K562 treated with DMSO at 1 percent for 24 hours (cell line): ENCODE results near the gene FCF1. TPM values are rescaled to one million over a fixed set of nuclear protein-coding genes. Genes with fewer than 3 reads are reported as not detected.

Experiments
- total RNA-seq: library from RNA; unstranded; fragments of 300-600 nt; gene quantifications from 2 replicates; pipeline ENCODE4 v1.2.3, GENCODE V29; 2022; ENCODE audit warnings: low read depth; ENCODE audit not compliant: insufficient read depth

Gene FCF1
- total RNA-seq, result 23.3 and 23.9 TPM in 2 replicates

GRCh38 chr14:74712499-74713394, at the start of gene FCF1, which contains the start of gene AREL1:
TSS of gene FCF1 (plus strand) at chr14:74713144. CDS start at chr14:74713198, 54 bp downstream.
TSS of gene AREL1 (minus strand) at chr14:74713080. CDS start at chr14:74685615, 27,465 bp downstream.

DNA sequence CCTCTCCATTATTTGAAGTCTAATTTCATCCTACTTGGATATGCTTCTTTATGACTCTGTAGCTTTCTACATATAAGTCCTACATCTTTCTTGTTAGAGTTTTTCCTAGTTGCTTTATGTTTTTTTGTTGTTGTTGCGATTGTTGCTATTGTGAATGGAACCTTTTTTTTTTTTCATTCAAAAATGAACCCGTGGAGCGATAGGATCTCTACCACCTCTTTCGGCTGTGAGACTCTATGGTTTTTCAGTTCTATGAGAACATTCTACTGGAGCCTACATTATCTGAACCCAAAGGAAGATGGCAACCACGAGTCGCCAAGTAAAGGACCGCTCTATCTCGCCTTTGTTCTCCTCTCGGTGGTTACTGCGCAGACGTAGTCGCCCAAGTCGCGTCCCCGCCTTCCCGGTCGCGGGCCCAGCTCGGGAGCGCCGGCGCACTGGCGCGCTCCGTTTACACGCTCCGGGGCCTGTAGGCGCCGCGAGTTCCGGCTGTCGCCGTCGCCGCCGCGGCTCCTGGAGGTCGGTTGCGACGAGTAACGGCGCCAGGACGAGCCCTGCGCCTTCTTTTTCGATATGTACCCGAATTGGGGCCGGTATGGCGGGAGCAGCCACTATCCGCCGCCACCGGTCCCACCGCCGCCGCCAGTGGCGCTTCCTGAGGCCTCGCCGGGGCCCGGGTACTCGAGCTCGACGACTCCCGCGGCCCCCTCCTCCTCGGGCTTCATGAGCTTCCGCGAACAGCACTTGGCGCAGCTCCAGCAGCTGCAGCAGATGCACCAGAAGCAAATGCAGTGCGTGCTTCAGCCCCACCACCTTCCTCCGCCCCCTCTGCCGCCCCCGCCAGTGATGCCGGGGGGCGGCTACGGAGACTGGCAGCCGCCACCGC, 50.2 kb downstream of the FCF1 start, which contains the start of gene YLPM1:
Gene YLPM1 (plus strand): TSS at position 400 of the 886 bp plus-strand sequence. CDS start 174 bp downstream, at position 574.

Other genes starting within 250 kb of the FCF1 start
- 192 and 220 TPM in 2 replicates for gene NPC2, start 219.8 kb upstream of the FCF1 start, total RNA-seq
- 12.4 and 14.8 TPM in 2 replicates for gene ISCA2, start 219.4 kb upstream of the FCF1 start, total RNA-seq
- 0.91 and 1.1 TPM in 2 replicates for gene LTBP2, start 100.9 kb upstream of the FCF1 start, total RNA-seq
- 11.5 and 12.6 TPM in 2 replicates for gene AREL1, start 64 bp upstream of the FCF1 start, total RNA-seq
- gene YLPM1, start 50.2 kb downstream of the FCF1 start, total RNA-seq, result 19.0 and 21.4 TPM in 2 replicates
- gene PROX2, start 163.0 kb downstream of the FCF1 start, total RNA-seq, result 0.08 TPM in 1 of 2 replicates, not detected in the other
- gene DLST, start 168.8 kb downstream of the FCF1 start, total RNA-seq, result 40.8 and 43.9 TPM in 2 replicates
- 2.7 and 4.0 TPM in 2 replicates for gene RPS6KL1, start 210.1 kb downstream of the FCF1 start, total RNA-seq
- 1.1 and 2.0 TPM in 2 replicates for gene PGF, start 242.5 kb downstream of the FCF1 start, total RNA-seq